Fibroblast of mammary gland (primary cell): ENCODE measurements around the gene HAS3.
A peak's percentile ranks its signal among the peaks of the same experiment; 100 is the strongest.
"Not testable (repeated sequence)": the region's sequence is repeated elsewhere in the genome, so short reads cannot be mapped to it uniquely, and the experiment has no call there.

Experiments used
- DNase-seq: peaks from one replicate; pipeline ENCODE4 v3.0.0-alpha.2; 2010; ENCODE audit warnings: low read depth
- H3K4me3 ChIP-seq: 2 replicates; pipeline ENCODE4 v1.5.1; 2011; ENCODE audit warnings: low read depth, mild to moderate bottlenecking, low read length, moderate library complexity; ENCODE audit not compliant: control insufficient read depth
- CTCF ChIP-seq: conservative IDR thresholded peaks from 2 replicates; pipeline ENCODE4 v1.5.1; 2011; ENCODE audit warnings: low read depth, low read length, inconsistent platforms; ENCODE audit not compliant: control insufficient read depth, insufficient read depth

Gene HAS3

DNA sequence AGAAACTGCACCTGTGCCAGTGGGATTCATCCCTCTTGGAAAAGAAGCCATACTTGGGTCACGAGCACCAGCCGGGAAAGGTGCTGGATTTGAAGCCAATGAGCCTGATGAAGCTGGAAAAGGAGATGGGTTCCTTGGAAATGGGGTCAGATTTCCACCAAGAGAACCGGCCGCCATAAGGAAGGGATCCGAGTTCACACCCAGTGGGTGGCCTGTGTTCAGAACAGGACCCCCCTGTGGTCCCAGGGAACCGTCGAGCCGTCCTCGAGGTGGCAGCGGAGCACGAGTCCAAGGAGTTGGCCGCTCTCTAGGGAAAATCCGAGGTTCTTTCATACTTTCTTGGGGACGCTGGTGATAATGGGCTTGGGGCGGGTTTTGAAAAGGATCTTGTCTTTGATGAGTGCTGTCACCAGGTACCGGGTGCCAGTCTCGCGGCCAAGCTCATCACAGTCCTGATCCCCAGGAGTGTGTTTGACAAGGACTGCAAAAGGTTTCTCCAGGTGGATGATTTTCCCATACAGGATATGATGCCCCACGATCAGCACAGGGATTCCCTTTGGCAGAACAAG is 14.7 kb downstream of the HAS3 start:
- TF ChIP-seq CTCF: no peak
- DNase-seq: no peak
- no peak overlapping the region for H3K4me3 ChIP-seq

DNA sequence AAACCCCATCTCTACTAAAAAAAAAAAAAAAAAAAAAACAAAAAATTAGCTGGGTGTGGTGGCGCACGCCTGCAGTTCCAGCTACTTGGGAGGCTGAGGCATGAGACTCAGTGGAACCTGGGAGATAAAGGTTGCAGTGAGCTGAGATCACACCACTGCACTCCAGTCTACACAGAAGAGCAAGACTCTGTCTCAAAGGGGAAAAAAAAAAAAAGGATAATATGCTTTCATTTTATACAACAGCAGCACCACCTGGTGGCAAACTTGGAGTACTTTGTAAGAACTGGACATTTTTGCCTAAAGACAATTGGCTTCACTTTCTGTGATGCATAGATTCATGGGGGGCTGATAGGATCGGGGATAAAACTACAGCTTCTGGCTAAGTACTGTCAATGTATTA is 18.5 kb downstream of the HAS3 start:
- TF ChIP-seq CTCF: peak; percentile 65
- DNase-seq: peak; percentile 77
- H3K4me3 ChIP-seq: no peak overlapping the region

GRCh38 chr16:69124406-69124805 is 19.0 kb downstream of the HAS3 start:
- not testable (repeated sequence) for DNase-seq

DNA sequence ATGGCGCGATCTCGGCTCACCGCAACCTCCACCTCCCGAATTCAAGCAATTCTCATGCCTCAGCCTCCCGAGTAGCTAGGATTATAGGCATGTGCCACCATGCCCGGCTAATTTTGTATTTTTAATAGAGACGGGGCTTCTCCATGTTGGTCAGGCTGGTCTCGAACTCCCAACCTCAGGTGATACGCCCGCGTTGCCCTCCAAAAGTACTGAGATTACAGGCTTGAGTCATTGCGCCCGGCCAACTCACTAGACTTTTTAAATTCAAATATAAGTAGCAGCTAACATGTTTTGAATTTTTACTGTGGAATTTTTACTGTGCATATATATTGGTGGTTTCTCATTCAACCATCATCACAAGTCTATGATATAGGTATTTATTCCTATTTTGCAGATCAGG is 19.5 kb downstream of the HAS3 start:
- not testable (repeated sequence) for H3K4me3 ChIP-seq, DNase-seq

More at GRCh38 chr16:69124406-69124805, 19.0 kb downstream of the HAS3 start:
- H3K4me3 ChIP-seq: not testable (repeated sequence)

DNA sequence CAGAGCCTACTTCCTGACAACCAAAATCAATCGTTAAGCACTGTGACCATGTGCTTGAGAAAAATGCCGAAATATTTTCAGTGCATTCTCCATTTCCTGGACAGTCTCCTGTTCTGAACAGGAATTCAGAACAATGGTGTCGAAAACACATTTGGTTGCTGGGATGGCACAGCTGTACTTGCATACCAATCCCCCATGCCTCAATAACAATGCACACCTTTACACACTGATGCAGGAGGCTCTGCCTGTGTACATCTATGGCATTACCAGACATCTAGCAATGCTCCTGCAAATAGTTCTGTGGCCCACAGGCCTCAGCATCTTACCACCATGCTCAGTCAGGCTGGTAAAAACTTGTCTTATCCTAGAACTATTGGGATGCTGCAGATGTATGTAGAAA is 20.8 kb downstream of the HAS3 start:
- no peak overlapping the region for H3K4me3 ChIP-seq
- TF ChIP-seq CTCF: no peak
- no peak for DNase-seq

GRCh38 chr16:69126801-69127200 is 21.3 kb downstream of the HAS3 start:
- not testable (repeated sequence) for DNase-seq, H3K4me3 ChIP-seq

- DNase-seq: no peak
- H3K4me3 ChIP-seq: no peak overlapping the region
- no peak for TF ChIP-seq CTCF
These were observed 22.6 kb downstream of the HAS3 start for GRCh38 chr16:69127966-69128510.

GRCh38 chr16:69130461-69130860 is 25.0 kb downstream of the HAS3 start:
- H3K4me3 ChIP-seq: no peak overlapping the region
- TF ChIP-seq CTCF: no peak
- no peak for DNase-seq
